ENCODE measurements around the gene ADAM19. TPM values are rescaled to one million over a fixed set of nuclear protein-coding genes. Genes with fewer than 3 reads are reported as not detected.

Gene ADAM19
- total and polyA plus RNA-seq, 2 of the 4 experiments (the other 2 are of a cell fraction) = 35.5 to 49.2 TPM

GRCh38 chr5:157563373-157563928, 12.1 kb downstream of the ADAM19 start:
- TF ChIP-seq ELK1 (IDR thresholded peaks at IDR 0.05; ENCODE audit: borderline replicate concordance, low read depth, low read length) (no peak), POLR2A (IDR thresholded peaks at IDR 0.05; ENCODE audit: low read depth, low read length) (no peak), MAZ (IDR thresholded peaks at IDR 0.05; ENCODE audit: borderline replicate concordance, low read depth, low read length) (0 out of 2 replicates have a peak, but pooled peaks have one; percentile 37), BHLHE40 (IDR thresholded peaks at IDR 0.05; ENCODE audit: low read depth, low read length) (no peak), FOS (IDR thresholded peaks at IDR 0.05; ENCODE audit: low read depth, low read length) (peak; percentile 56; the same call in 1 of the 2 replicates), RCOR1 (IDR thresholded peaks at IDR 0.05; ENCODE audit: insufficient replicate concordance, low read length) (peak; percentile 31)
- CTCF ChIA-PET = interaction anchor here (1.2 kb wide), 1 partner anchor 8 kb away, joined by 4 read pairs; no protein-coding TSS in a partner anchor
- Histone ChIP-seq H2BK120ac (ENCODE audit: low read depth, low read length) (peak overlapping the region; percentile 97), H2AK5ac (ENCODE audit: low read depth, low read length) (peak overlapping the region; percentile 97), H3K9me1 (ENCODE audit: insufficient read depth, low read length) (peaks cover 37% of the 10 kb centered on the region), H2AK9ac (replicated peaks; ENCODE audit: low read depth, low read length, poor library complexity) (peak overlapping the region; percentile 96), H3K27me3 (ENCODE audit: control insufficient read depth, insufficient read depth, low read length) (no peaks in the 10 kb centered on the region), H3K18ac (ENCODE audit: low read depth, low read length) (peak overlapping the region; percentile 10), H3K4me2 (ENCODE audit: low read depth, low read length) (peak overlapping the region; percentile 25), H3K79me1 (ENCODE audit: low read depth in 1 of 2, low read length in 2 of 2) (peaks cover 13 to 69% of the 10 kb centered on the region in 2 experiments), H4K91ac (ENCODE audit: insufficient read depth, low read depth, low read length) (peak overlapping the region; percentile 92), H4K5ac (ENCODE audit: low read depth, low read length) (peak overlapping the region; percentile 44), H3K36me3 (ENCODE audit: control insufficient read depth, insufficient read depth, low read length) (peaks cover 19% of the 10 kb centered on the region), H3K14ac (replicated peaks; ENCODE audit: low read depth, low read length) (peak overlapping the region; percentile 95), H3K23ac (ENCODE audit: low read depth, low read length) (peak overlapping the region; percentile 98), H3K4me1 (ENCODE audit: control insufficient read depth, insufficient read depth, low read length) (peaks cover 45% of the 10 kb centered on the region), H4K20me1 (ENCODE audit: insufficient read depth, low read length) (peaks cover 22% of the 10 kb centered on the region; the same call in 1 of the 2 replicates), H3K56ac (ENCODE audit: extremely low read depth, insufficient read depth, low read length) (peak overlapping the region; percentile 81; the same call in 1 of the 2 replicates), H2AFZ (replicated peaks; ENCODE audit: low read length, poor library complexity) (peak overlapping the region; percentile 75), H2BK15ac (ENCODE audit: low read depth, low read length) (peak overlapping the region; percentile 85; the same call in 2 of the 3 replicates), H3K4ac (ENCODE audit: low read depth, low read length) (peak overlapping the region; percentile 99), H3K9ac (ENCODE audit: low read depth, low read length) (peak overlapping the region; percentile 4), H4K8ac (ENCODE audit: low read depth in 2 of 2, low read length in 2 of 2) (peak overlapping the region; percentile 80 to 92), H2BK20ac (ENCODE audit: low read depth, low read length) (peak overlapping the region; percentile 93), H2BK5ac (ENCODE audit: low read depth, low read length, poor library complexity, severe bottlenecking) (peak overlapping the region; percentile 81), H3K27ac (ENCODE audit: insufficient read depth, low read length) (peak overlapping the region; percentile 77), H3K9me3 (ENCODE audit: control insufficient read depth, insufficient read depth, low read length) (no peaks in the 10 kb centered on the region), H3K4me3 (ENCODE audit: insufficient read depth, low read depth, low read length) (no peak overlapping the region)
- dilution Hi-C loops (cut with HindIII; ENCODE audit: low sequenced_read_pairs, unreplicated experiment) (no loop called here), in situ Hi-C loops (cut with MboI; ENCODE audit: low sequenced_read_pairs) (loop anchor here (25.0 kb wide), 1 partner anchor 1624 kb away; no protein-coding TSS in a partner anchor), intact Hi-C loops (cut with micrococcal nuclease) (no loop called here)
- POLR2A ChIA-PET (ENCODE audit: unreplicated experiment) = interaction anchor here (1.0 kb wide), 1 partner anchor 176 kb away, joined by 3 read pairs; no protein-coding TSS in a partner anchor
- no TSS peak for BruUV-seq (replicated peaks)
- no CpG with 5 or more reads among the region's 11 CpGs for WGBS, 2 experiments (ENCODE audit: extremely low coverage in 2 of 2, insufficient read length in 1 of 2)
- ATAC-seq (ENCODE audit: low read depth) (peak; percentile 70), DNase-seq (peak; percentile 94)
